Hepatocyte (in vitro differentiated cells): ENCODE data around the gene SERPINA6. TPM values are rescaled to one million over a fixed set of nuclear protein-coding genes. Genes with fewer than 3 reads are reported as not detected.

Experiments used
- DNase-seq: peaks from one replicate; pipeline ENCODE4 v3.0.0-alpha.2; 2016; ENCODE audit warnings: low spot score
- H2AFZ ChIP-seq: fragments of 200-600 bp; sonication (generic); 2 replicates; pipeline ENCODE4 v1.6.0; 2016; ENCODE audit warnings: antibody characterized with exemption, mild to moderate bottlenecking
- H3K27ac ChIP-seq: fragments of 200-600 bp; sonication (generic); 2 replicates; pipeline ENCODE4 v1.5.1; 2016; ENCODE audit warnings: mild to moderate bottlenecking
- H3K27me3 ChIP-seq: fragments of 200-600 bp; sonication (generic); 2 replicates; pipeline ENCODE4 v1.6.1; 2016
- H3K36me3 ChIP-seq: fragments of 200-600 bp; sonication (generic); replicated peaks from 2 replicates; pipeline ENCODE4 v1.5.1; 2016; ENCODE audit warnings: low read depth; ENCODE audit not compliant: insufficient read depth
- H3K4me1 ChIP-seq: fragments of 200-600 bp; sonication (generic); 2 replicates; pipeline ENCODE4 v1.5.1; 2016; ENCODE audit warnings: mild to moderate bottlenecking, moderate library complexity; ENCODE audit not compliant: insufficient read depth
- H3K4me2 ChIP-seq: fragments of 200-600 bp; sonication (generic); 2 replicates; pipeline ENCODE4 v1.6.0; 2016
- H3K4me3 ChIP-seq: fragments of 200-600 bp; sonication (generic); 2 replicates; pipeline ENCODE4 v1.5.1; 2016; ENCODE audit warnings: mild to moderate bottlenecking
- H3K79me2 ChIP-seq: fragments of 200-600 bp; sonication (generic); 2 replicates; pipeline ENCODE4 v1.6.0; 2017; ENCODE audit warnings: mild to moderate bottlenecking
- H3K9me2 ChIP-seq: fragments of 200-600 bp; sonication (generic); replicated peaks from 2 replicates; pipeline ENCODE4 v1.6.0; 2017; ENCODE audit warnings: mild to moderate bottlenecking; ENCODE audit not compliant: insufficient read depth
- H3K9me3 ChIP-seq: fragments of 200-600 bp; sonication (generic); 2 replicates; pipeline ENCODE4 v1.5.1; 2016; ENCODE audit warnings: low read depth, mild to moderate bottlenecking
- H4K20me1 ChIP-seq: fragments of 200-600 bp; sonication (generic); 2 replicates; pipeline ENCODE4 v1.6.0; 2016; ENCODE audit warnings: mild to moderate bottlenecking; ENCODE audit not compliant: insufficient read depth, poor library complexity, severe bottlenecking
- EZH2 ChIP-seq: fragments of 200-600 bp; sonication (generic); IDR thresholded peaks from 2 replicates; pipeline ENCODE4 v1.6.1; 2016; ENCODE audit warnings: antibody characterized with exemption, mild to moderate bottlenecking, borderline replicate concordance
- EZH2phosphoT487 ChIP-seq: fragments of 200-600 bp; sonication (generic); IDR thresholded peaks from one replicate; pipeline ENCODE4 v1.6.1; 2018; ENCODE audit warnings: antibody characterized with exemption, mild to moderate bottlenecking, low read depth, moderate library complexity; ENCODE audit not compliant: unreplicated experiment, severe bottlenecking
- WGBS: methylation state at CpG from one replicate; pipeline ENCODE4 v1.1.6; 2016; ENCODE audit warnings: low lambda C conversion rate; ENCODE audit errors: missing lambda C conversion rate; 5-methylcytosine and 5-hydroxymethylcytosine counted together
- polyA plus RNA-seq: library from polyadenylated mRNA; unstranded; fragments of >200 nt; fragmentation: Nextera tagmentation; extraction: Ambion mirVana; gene quantifications from 2 replicates; pipeline ENCODE4 v1.2.1, GENCODE V29; 2016
- total RNA-seq: library from RNA; depleted of rRNA; stranded (reverse); fragments of >200 nt; gene quantifications from 2 replicates; pipeline ENCODE4 v1.2.3, GENCODE V29; 2014
- TF ChIP-seq, protein P1 (sequence below): fragments of 200-600 bp; sonication (generic); IDR thresholded peaks from 2 replicates; pipeline ENCODE4 v1.5.1; 2016; ENCODE audit warnings: antibody characterized with exemption, mild to moderate bottlenecking; ENCODE audit not compliant: poor library complexity

Gene SERPINA6
- total and polyA plus RNA-seq, 2 experiments from 2014 or later: 132 to 135 TPM

DNA sequence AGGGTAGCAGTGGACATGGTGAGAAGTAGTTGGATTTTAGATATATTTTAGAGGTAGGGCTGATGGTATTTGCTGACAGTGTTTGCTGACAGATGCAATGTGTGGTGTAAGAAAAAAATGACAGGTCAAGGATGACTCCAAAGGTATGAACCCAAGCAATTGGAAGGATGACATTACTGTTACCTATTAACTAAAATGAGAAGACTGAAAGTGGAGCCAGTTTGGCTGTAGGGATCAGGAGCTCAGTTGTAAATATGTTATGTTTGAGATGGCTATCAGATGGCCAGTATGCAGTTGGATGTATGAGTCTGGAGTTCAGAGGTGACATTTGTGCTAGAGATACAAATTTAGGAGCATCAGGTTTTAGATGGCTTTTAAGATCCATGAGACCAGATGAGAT, 17.4 kb upstream of the SERPINA6 start:
- DNase-seq: no peak

DNA sequence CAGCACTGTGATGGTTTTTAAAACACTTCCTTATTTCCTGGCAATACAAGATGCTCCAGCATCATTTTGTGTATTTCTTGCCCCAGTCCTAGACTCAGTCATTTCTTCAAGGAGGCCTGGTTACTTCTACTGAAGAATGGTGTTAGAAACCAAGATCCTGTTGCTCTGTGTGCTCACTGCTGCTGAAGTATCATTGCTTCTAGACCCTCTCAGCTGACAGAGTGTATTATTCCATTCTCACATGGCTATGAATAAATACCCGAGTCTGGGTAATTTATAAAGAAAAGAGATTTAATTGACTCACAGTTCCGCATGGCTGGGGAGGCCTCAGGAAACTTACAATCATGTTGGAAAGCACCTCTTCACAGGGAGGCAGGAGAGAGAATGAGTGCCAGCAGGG, 14.9 kb upstream of the SERPINA6 start:
- no peaks in the 10 kb centered on the region for H3K79me2 ChIP-seq
- H4K20me1 ChIP-seq: no peaks in the 10 kb centered on the region
- WGBS: 92% methylated on average over 2 of the region's 2 CpGs
- no peak overlapping the region for H3K4me3 ChIP-seq
- no peak for DNase-seq
- no peaks in the 10 kb centered on the region for H3K27me3 ChIP-seq
- peaks cover 10% of the 10 kb centered on the region for H3K4me1 ChIP-seq
- no peaks in the 10 kb centered on the region for H3K9me3 ChIP-seq
- H3K9me2 ChIP-seq: no peaks in the 10 kb centered on the region
- no peak overlapping the region for H3K4me2 ChIP-seq
- H2AFZ ChIP-seq: no peak overlapping the region
- H3K27ac ChIP-seq: no peak overlapping the region
- no peaks in the 10 kb centered on the region for H3K36me3 ChIP-seq
- TF ChIP-seq EZH2 (no peak), EZH2phosphoT487 (no peak)
- TF ChIP-seq, protein P1, sequence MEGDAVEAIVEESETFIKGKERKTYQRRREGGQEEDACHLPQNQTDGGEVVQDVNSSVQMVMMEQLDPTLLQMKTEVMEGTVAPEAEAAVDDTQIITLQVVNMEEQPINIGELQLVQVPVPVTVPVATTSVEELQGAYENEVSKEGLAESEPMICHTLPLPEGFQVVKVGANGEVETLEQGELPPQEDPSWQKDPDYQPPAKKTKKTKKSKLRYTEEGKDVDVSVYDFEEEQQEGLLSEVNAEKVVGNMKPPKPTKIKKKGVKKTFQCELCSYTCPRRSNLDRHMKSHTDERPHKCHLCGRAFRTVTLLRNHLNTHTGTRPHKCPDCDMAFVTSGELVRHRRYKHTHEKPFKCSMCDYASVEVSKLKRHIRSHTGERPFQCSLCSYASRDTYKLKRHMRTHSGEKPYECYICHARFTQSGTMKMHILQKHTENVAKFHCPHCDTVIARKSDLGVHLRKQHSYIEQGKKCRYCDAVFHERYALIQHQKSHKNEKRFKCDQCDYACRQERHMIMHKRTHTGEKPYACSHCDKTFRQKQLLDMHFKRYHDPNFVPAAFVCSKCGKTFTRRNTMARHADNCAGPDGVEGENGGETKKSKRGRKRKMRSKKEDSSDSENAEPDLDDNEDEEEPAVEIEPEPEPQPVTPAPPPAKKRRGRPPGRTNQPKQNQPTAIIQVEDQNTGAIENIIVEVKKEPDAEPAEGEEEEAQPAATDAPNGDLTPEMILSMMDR: no peak

More for the DNA sequence above, 17.4 kb upstream of the SERPINA6 start:
- Histone ChIP-seq H3K4me3 (no peak overlapping the region), H3K27ac (peak overlapping the region; percentile 61), H3K4me2 (no peak overlapping the region), H3K27me3 (no peaks in the 10 kb centered on the region), H2AFZ (no peak overlapping the region), H4K20me1 (no peaks in the 10 kb centered on the region), H3K79me2 (no peaks in the 10 kb centered on the region), H3K9me3 (no peaks in the 10 kb centered on the region), H3K4me1 (peaks cover 10% of the 10 kb centered on the region), H3K9me2 (no peaks in the 10 kb centered on the region), H3K36me3 (no peaks in the 10 kb centered on the region)
- TF ChIP-seq, protein P1: no peak
- TF ChIP-seq EZH2phosphoT487 (no peak), EZH2 (no peak)

DNA sequence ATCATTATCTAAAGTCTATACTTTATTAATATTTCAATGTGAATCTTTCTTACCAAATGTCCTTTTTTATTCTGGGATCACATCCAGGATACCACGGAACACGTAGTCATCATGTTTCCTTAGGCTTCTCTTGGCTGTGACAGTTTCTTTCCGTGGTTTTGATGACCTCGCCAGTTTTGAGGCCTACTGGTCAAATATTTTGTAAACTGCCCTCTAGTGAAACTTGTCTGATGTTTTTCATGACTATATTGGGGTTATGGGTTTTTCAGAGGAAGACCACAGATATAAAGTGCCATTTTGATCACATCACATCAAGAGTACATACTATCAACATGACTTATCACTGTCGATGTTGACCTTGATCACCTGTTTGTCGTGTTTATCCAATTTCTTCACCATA, 14.1 kb upstream of the SERPINA6 start:
- H3K9me2 ChIP-seq: no peaks in the 10 kb centered on the region
- H3K4me3 ChIP-seq: no peak overlapping the region
- 93% methylated on average over 6 of the region's 6 CpGs for WGBS
- no peaks in the 10 kb centered on the region for H3K79me2 ChIP-seq
- TF ChIP-seq EZH2phosphoT487 (no peak), EZH2 (no peak)
- TF ChIP-seq, protein P1: no peak
- no peak overlapping the region for H2AFZ ChIP-seq
- H3K36me3 ChIP-seq: no peaks in the 10 kb centered on the region
- DNase-seq: no peak
- peaks cover 10% of the 10 kb centered on the region for H3K4me1 ChIP-seq
- no peaks in the 10 kb centered on the region for H3K9me3 ChIP-seq
- no peaks in the 10 kb centered on the region for H4K20me1 ChIP-seq
- H3K4me2 ChIP-seq: no peak overlapping the region
- H3K27me3 ChIP-seq: no peaks in the 10 kb centered on the region
- no peak overlapping the region for H3K27ac ChIP-seq

DNA sequence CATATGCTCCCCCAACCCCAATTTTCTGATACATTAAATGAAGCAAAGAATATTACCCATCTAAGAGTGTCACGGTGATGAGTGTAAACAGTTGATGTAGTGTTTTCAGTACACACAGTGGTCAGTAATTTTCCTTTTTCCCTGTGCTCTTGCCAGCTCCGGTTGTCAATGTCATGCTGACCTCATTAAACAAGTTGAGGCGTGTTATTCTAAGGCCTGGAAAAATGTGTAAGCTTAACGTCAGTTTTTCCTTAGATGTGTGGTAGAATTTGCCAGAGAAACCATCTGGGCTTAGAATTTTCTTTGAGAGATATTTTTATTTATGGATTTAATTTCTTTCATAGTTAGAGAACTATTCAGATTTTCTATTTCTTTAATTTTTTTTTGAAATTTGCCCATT, 11.7 kb upstream of the SERPINA6 start:
- Histone ChIP-seq H3K27me3 (no peaks in the 10 kb centered on the region), H3K79me2 (no peaks in the 10 kb centered on the region), H3K27ac (no peak overlapping the region), H3K4me1 (no peaks in the 10 kb centered on the region), H3K4me3 (no peak overlapping the region), H3K9me3 (no peaks in the 10 kb centered on the region), H4K20me1 (no peaks in the 10 kb centered on the region), H3K4me2 (no peak overlapping the region), H3K9me2 (no peaks in the 10 kb centered on the region), H3K36me3 (no peaks in the 10 kb centered on the region), H2AFZ (no peak overlapping the region)
- TF ChIP-seq EZH2: no peak
- no peak for TF ChIP-seq EZH2phosphoT487
- TF ChIP-seq, protein P1: no peak
- 56% methylated on average over 4 of the region's 4 CpGs for WGBS
- no peak for DNase-seq
